HG02763 (cell line): ENCODE results near the gene OBSCN.
A peak's percentile ranks its signal among the peaks of the same experiment; 100 is the strongest.

ENCODE experiments used
- ATAC-seq: cut with Tn5 transposase; IDR thresholded peaks from one replicate; pipeline ENCODE4 v1.9.1; 2021; ENCODE audit warnings: mild to moderate bottlenecking, moderate library complexity; ENCODE audit not compliant: unreplicated experiment

OBSCN gene, protein sequence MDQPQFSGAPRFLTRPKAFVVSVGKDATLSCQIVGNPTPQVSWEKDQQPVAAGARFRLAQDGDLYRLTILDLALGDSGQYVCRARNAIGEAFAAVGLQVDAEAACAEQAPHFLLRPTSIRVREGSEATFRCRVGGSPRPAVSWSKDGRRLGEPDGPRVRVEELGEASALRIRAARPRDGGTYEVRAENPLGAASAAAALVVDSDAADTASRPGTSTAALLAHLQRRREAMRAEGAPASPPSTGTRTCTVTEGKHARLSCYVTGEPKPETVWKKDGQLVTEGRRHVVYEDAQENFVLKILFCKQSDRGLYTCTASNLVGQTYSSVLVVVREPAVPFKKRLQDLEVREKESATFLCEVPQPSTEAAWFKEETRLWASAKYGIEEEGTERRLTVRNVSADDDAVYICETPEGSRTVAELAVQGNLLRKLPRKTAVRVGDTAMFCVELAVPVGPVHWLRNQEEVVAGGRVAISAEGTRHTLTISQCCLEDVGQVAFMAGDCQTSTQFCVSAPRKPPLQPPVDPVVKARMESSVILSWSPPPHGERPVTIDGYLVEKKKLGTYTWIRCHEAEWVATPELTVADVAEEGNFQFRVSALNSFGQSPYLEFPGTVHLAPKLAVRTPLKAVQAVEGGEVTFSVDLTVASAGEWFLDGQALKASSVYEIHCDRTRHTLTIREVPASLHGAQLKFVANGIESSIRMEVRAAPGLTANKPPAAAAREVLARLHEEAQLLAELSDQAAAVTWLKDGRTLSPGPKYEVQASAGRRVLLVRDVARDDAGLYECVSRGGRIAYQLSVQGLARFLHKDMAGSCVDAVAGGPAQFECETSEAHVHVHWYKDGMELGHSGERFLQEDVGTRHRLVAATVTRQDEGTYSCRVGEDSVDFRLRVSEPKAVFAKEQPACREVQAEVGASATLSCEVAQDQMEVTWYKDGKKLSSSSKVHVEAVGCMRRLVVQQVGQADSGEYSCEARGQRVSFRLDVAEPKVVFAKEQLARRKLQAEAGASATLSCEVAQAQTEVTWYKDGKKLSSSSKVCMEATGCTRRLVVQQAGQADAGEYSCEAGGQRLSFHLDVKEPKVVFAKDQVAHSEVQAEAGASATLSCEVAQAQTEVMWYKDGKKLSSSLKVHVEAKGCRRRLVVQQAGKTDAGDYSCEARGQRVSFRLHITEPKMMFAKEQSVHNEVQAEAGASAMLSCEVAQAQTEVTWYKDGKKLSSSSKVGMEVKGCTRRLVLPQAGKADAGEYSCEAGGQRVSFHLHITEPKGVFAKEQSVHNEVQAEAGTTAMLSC (N-terminal part only)

GRCh38 chr1:228207851-228208821 lies at the start of gene OBSCN:
Gene OBSCN, plus strand, starts transcription at chr1:228208044. Its CDS starts 3,740 bp downstream, at chr1:228211784.
- no peak for ATAC-seq

- no peak for ATAC-seq
These were observed 49.5 kb upstream of the OBSCN start for GRCh38 chr1:228158151-228159007.

DNA sequence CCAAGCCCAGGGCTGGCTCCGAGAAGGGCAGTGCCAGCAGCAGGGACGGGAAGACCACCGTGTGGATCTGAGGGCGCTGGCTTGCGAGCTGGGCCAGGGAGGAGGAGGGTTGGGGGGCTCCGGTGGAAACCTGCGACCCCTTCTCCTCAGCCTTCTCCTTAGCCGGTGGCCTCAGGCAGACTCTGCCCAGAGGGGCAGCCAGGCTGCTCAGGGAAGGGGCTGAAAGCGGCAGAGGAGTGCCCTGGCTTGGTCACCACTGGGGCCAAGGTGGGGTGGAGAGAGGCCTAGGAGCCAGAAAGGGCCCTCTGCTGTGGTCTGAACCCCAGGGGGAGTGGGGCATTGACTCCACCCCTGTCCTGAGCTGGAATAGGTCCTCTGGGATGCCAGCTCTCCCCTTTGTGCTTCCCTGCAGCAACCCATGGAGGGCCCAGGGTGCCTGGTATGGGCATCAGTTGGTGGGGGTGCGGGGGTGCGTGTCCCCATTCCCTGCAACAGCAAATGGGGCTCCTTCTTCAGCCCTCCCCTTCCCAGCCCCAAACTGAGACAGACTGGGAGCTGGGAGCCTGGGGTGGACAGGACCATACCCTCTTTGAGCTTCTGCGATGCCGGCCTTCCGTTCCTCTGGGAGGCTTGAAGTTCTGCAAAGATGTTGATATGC lies 48.7 kb upstream of the OBSCN start:
- no peak for ATAC-seq

DNA sequence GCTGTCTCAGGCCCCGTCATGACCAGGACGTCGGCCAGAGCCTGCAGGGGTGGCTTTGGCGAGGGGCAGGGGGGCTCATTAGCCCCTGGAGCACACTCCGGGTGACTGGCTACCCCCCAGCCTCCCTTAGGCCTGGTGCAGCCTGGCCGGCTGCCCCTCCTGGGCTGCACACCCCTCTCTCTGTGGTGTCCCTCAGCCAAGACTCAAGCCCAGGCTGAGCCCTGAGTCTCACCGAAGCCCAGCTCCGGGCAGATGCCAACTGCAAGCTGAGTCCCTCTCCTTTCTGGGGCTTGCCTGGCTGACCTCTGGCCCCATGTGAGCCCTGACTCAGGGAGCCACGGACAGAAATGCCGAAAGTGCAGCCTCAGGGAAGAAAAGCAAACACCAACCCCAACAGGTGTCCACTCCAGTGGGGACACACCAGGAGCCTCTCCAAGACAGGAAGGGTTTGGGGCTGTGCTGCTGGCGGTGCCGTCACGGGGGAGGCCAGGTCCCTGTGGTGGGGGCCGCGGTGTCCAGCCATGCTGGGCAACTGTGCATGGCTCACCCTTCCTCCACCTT lies 47.6 kb upstream of the OBSCN start:
- ATAC-seq, result no peak

DNA sequence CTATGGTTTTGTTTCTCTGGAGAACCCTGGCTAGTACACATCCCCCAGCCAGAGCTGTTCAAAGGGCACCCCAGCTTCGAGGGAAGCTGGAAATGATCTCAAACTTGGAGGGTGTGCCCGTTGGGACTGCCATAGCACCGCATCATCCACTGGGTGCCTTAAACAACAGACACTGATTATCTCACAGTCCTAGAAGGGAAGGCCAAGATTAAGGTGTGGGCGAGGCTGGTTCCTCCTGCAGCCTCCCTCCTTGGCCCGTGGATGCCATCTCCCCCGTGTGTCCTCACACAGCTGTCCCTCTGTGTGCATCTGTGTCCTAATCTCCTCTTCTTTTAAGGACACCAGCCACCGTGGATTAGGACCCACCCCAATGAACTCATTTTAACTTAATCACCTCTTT lies 46.5 kb upstream of the OBSCN start:
- no peak for ATAC-seq

GRCh38 chr1:228161866-228162265 lies 46.0 kb upstream of the OBSCN start:
- ATAC-seq, result no peak

GRCh38 chr1:228162286-228163006 lies 45.4 kb upstream of the OBSCN start:
- ATAC-seq, result no peak

- no peak for ATAC-seq
These were observed 44.7 kb upstream of the OBSCN start for GRCh38 chr1:228163007-228163753.

DNA sequence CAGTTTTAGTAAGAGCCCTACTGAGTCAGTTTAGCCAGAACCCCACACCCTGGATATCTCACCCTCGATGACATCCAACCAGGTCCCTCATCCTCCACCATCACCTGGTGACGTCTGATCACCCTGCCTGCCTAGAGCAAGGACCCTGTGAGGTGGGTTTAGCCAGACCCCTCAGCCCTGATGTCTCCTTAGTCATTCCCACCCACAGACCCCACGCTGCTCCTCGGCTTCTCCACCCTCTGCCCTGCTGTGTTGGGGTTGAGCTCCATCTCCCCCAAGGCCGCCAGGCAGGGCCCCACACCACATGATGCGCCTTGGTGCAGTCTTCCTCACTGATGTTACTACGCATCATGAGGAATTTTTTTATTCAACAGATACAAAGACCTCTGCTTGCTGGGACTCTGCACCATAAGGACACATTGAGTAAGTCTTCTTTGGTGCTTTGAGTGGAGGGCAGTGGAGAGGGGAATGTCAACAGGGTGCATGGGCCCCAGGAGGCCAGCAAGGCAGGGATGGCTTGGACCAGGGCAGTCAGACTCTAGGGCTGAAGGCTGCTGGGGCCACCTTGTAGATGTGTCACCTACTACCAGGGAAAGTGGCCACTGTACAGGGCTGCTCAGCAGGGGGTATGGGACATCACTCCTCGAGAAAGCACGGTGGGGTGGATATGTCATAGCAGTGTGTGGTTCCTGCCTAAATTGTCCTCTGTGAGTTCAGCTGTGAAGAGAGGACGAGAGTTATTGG lies 43.9 kb upstream of the OBSCN start:
- ATAC-seq, result no peak

- no peak for ATAC-seq
These were observed 43.1 kb upstream of the OBSCN start for GRCh38 chr1:228164561-228165371.

DNA sequence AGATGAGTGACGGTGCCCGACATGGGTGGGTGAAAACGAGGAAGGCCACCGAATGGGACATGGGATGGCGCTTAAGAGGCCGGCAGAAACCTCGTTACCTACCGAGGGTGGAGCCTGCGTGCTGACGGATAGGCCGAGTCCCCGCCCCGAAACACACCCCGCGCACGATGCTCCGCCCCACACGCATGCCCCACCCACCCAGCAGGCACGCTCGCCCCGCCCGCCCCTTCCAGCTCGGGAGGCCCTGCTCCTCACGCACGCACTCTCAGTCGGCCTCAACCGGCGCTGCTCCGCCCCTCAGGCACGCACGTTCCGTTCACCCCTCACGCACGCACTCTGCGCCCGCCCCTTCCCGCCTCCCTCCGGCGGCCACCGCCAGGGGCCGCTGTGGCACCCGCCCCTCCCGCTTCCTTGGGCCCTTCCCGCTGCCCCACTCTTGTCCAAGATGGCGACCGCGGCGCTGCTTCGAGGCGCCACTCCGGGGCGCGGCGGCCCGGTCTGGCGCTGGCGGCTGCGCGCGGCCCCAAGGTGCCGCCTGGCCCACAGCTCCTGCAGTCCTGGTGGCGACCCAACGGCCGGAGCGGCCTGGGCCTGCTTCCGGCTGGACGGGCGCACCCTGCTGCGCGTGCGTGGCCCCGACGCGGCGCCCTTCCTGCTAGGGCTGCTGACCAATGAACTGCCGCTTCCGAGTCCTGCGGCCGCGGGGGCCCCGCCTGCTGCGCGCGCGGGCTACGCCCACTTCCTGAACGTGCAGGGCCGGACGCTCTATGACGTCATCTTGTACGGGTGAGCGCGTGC lies 42.3 kb upstream of the OBSCN start, which contains the start of gene IBA57:
IBA57 (plus strand) TSS at position 433 of the 798 bp plus-strand sequence; CDS start at position 446, 13 bp downstream.
- ATAC-seq, result peak; percentile 82

DNA sequence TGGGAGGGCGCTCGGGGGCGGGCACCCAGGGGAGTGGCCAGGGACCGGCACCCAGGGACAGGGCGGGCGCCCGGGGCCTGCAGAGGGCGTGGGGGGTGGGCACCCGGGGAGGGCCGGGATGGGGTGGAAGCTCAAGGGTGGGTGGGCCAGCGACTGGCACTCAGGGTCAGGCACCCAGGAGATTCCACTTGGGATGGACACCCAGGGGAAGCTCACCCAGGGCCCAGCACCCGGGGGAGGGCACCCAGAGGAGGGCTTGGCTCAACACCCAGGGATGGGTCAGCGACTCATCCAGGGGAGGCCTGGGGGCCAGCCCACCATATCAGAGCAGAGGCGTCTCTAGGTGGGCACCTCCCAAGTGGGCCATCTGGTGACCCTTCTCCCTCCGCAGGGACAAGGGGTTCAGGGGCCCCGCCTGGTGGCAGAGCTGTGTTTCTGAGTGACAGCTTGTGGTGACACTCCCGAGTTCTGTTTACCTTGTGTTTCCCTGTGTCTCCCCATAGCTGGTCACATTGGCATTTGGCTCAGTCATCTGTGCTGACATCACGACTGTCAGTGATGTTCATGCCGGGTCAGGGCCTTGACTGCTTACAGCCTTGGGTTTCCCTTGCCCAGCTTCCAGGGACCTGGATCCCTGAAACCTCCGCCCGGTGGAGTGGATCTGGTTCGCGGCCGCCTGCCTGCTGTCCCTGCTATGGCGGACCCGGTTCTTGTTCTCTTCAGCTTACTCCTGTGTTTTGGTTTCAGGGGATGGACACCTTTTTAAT lies 41.5 kb upstream of the OBSCN start:
- ATAC-seq, result peak; percentile 7

DNA sequence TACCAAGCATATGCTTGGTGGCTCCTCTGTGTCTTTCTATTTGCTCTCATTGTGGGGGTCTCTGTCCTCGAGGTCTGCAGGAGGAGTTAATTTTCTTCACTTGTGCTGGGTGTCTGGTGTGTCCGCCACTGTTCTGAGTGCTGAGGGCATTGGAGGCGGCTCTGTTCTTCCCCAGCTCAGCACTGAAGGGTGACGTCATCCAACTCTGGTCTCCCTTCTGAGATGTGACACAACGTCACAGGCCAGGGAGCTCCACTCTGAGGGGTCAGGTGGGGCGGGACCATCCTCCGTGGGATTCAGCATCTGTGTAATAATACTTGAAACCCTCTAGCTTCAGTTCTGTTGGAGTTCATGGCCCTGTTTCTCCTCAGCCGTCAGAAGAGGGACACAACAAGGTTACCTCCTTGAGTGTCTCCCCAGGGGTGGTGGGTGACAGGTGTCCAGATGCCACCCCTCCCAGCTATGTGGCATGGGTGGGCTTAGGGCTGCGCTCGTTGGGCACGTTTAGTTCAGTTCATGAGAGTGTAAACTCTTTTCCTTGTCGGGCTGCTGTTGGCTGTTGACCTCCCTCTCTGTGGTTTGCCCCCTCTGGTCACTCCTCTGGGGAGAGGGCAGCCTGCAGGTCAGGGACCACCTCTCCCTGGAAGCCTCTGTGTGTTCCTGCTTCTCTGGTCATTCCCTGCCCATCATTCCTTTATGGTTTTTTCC lies 39.1 kb upstream of the OBSCN start:
- ATAC-seq, result no peak
